Measurements from ENCODE around the gene FAM186B. TPM values are rescaled to one million over a fixed set of nuclear protein-coding genes. Genes with fewer than 3 reads are reported as not detected.

The FAM186B gene
- total and polyA plus RNA-seq, 2 experiments from 2014 or later: 0.17 to 0.69 TPM

DNA sequence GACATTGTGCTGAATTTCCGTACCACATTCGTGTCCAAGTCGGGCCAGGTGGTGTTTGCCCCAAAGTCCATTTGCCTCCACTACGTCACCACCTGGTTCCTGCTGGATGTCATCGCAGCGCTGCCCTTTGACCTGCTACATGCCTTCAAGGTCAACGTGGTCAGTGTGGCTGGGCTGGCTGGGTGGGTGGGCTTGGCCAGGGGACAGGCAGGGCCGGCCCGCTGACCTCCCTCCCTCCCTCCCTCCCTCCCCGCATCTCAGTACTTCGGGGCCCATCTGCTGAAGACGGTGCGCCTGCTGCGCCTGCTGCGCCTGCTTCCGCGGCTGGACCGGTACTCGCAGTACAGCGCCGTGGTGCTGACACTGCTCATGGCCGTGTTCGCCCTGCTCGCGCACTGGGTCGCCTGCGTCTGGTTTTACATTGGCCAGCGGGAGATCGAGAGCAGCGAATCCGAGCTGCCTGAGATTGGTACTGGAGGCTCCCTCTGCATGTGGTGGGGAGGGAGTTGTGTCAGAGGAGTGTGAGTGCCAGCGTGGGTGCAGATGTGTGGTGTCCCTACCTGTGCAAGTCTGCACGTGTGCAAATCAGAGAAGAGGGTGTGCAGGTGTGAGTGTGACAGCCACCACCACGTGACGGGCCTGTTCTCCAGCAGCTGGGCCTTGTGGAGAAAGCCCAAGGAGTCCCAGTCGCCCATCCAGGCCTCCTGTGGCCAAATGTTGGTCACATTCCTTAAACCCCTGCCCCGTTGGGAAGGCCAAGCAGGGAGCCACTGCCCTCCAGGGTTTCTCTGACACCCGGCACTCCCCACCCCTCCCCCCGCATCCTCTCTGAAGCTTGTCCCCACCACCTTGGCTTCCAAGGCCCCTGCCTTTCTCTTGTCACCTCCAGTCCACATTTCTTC lies 61.3 kb downstream of the FAM186B start:
- Histone ChIP-seq H3K36me3 (replicated peaks; ENCODE audit: insufficient read depth, low read depth) (no peaks in the 10 kb centered on the region), H3K27me3 (peaks cover 69% of the 10 kb centered on the region), H2AFZ (no peak overlapping the region), H3K9me3 (ENCODE audit: low read depth) (no peaks in the 10 kb centered on the region), H3K79me2 (no peaks in the 10 kb centered on the region), H4K20me1 (ENCODE audit: insufficient read depth, poor library complexity, severe bottlenecking) (no peaks in the 10 kb centered on the region), H3K4me2 (no peak overlapping the region), H3K9me2 (replicated peaks; ENCODE audit: insufficient read depth) (no peaks in the 10 kb centered on the region), H3K4me3 (no peak overlapping the region), H3K4me1 (ENCODE audit: insufficient read depth) (peaks cover 4% of the 10 kb centered on the region), H3K27ac (no peak overlapping the region)
- no peak for DNase-seq (ENCODE audit: low spot score)
- 19% methylated on average over 23 of the region's 39 CpGs for WGBS (ENCODE audit: low lambda C conversion rate, missing lambda C conversion rate)
- TF ChIP-seq EZH2 (IDR thresholded peaks at IDR 0.05; ENCODE audit: borderline replicate concordance): no peak
- TF ChIP-seq EZH2phosphoT487 (IDR thresholded peaks at IDR 0.05; ENCODE audit: low read depth, severe bottlenecking, unreplicated experiment): no peak
- TF ChIP-seq, protein P1, sequence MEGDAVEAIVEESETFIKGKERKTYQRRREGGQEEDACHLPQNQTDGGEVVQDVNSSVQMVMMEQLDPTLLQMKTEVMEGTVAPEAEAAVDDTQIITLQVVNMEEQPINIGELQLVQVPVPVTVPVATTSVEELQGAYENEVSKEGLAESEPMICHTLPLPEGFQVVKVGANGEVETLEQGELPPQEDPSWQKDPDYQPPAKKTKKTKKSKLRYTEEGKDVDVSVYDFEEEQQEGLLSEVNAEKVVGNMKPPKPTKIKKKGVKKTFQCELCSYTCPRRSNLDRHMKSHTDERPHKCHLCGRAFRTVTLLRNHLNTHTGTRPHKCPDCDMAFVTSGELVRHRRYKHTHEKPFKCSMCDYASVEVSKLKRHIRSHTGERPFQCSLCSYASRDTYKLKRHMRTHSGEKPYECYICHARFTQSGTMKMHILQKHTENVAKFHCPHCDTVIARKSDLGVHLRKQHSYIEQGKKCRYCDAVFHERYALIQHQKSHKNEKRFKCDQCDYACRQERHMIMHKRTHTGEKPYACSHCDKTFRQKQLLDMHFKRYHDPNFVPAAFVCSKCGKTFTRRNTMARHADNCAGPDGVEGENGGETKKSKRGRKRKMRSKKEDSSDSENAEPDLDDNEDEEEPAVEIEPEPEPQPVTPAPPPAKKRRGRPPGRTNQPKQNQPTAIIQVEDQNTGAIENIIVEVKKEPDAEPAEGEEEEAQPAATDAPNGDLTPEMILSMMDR (IDR thresholded peaks at IDR 0.05; ENCODE audit: poor library complexity): no peak

DNA sequence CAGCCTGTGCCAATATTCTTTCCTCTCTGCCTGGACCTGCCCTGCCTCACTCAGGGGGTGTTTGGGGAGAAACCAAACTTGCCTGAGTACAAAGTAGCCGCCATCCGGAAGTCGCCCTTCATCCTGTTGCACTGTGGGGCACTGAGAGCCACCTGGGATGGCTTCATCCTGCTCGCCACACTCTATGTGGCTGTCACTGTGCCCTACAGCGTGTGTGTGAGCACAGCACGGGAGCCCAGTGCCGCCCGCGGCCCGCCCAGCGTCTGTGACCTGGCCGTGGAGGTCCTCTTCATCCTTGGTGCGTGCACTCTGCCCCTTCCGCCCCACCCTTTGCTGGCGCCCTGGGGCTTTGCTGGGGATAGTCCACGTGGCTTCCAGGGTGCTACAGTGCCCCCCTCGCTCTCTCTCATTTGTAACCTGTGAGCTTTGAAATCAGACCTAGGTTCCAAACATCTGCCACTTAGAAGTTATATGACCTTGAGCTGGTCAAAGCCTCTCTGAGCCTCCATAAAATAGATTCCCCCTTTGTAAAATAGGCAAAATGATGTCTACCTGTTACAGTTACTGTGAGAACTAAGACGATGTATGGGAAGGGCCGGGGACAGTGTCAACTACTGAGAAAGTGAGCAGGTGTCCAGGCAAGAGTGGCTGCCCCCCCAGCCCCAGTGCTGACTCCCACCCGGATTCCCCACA lies 62.1 kb downstream of the FAM186B start:
- Histone ChIP-seq H3K27me3 (peaks cover 66% of the 10 kb centered on the region), H3K36me3 (replicated peaks; ENCODE audit: insufficient read depth, low read depth) (no peaks in the 10 kb centered on the region), H3K9me2 (replicated peaks; ENCODE audit: insufficient read depth) (no peaks in the 10 kb centered on the region), H3K9me3 (ENCODE audit: low read depth) (no peaks in the 10 kb centered on the region), H2AFZ (no peak overlapping the region), H3K79me2 (no peaks in the 10 kb centered on the region), H3K4me3 (no peak overlapping the region), H3K4me1 (ENCODE audit: insufficient read depth) (peaks cover 5% of the 10 kb centered on the region), H3K4me2 (no peak overlapping the region), H4K20me1 (ENCODE audit: insufficient read depth, poor library complexity, severe bottlenecking) (no peaks in the 10 kb centered on the region), H3K27ac (no peak overlapping the region)
- TF ChIP-seq, protein P1 (IDR thresholded peaks at IDR 0.05; ENCODE audit: poor library complexity): no peak
- TF ChIP-seq EZH2phosphoT487 (IDR thresholded peaks at IDR 0.05; ENCODE audit: low read depth, severe bottlenecking, unreplicated experiment) (no peak), EZH2 (IDR thresholded peaks at IDR 0.05; ENCODE audit: borderline replicate concordance) (no peak)
- DNase-seq (ENCODE audit: low spot score): no peak
- 76% methylated on average over 20 of the region's 20 CpGs for WGBS (ENCODE audit: low lambda C conversion rate, missing lambda C conversion rate)

DNA sequence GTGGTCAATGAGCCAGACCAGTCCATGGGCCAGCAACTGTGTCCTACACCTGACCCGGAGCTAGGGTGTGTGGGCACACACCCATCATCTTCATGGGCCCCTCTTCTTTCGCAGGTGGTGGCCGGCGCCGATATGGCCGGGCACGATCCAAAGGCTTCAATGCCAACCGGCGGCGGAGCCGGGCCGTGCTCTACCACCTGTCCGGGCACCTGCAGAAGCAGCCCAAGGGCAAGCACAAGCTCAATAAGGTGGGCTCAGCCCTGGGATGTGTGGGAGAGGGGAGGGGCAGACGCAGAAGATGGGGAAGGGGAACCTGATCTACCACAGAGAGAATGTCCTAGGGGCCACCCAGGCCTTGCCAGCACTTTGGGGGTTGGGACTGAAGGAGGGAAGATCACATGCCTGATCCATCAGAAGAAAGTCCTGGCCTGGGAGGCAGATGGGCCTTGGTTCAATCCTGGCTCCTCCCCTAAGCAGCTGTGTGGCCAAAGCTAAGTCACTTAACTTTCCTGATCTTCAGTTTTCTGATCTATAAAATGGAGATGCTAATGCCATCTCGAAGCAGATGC lies 62.8 kb downstream of the FAM186B start:
- no peaks in the 10 kb centered on the region for H4K20me1 ChIP-seq (ENCODE audit: insufficient read depth, poor library complexity, severe bottlenecking)
- WGBS (ENCODE audit: low lambda C conversion rate, missing lambda C conversion rate): 95% methylated on average over 15 of the region's 15 CpGs
- H2AFZ ChIP-seq: no peak overlapping the region
- H3K27ac ChIP-seq: no peak overlapping the region
- no peaks in the 10 kb centered on the region for H3K9me3 ChIP-seq (ENCODE audit: low read depth)
- peaks cover 68% of the 10 kb centered on the region for H3K27me3 ChIP-seq
- H3K4me3 ChIP-seq: no peak overlapping the region
- TF ChIP-seq EZH2 (IDR thresholded peaks at IDR 0.05; ENCODE audit: borderline replicate concordance) (no peak), EZH2phosphoT487 (IDR thresholded peaks at IDR 0.05; ENCODE audit: low read depth, severe bottlenecking, unreplicated experiment) (no peak)
- DNase-seq (ENCODE audit: low spot score): no peak
- H3K4me1 ChIP-seq (ENCODE audit: insufficient read depth): peaks cover 10% of the 10 kb centered on the region
- no peak overlapping the region for H3K4me2 ChIP-seq
- no peaks in the 10 kb centered on the region for H3K79me2 ChIP-seq
- H3K36me3 ChIP-seq (replicated peaks; ENCODE audit: insufficient read depth, low read depth): no peaks in the 10 kb centered on the region
- no peaks in the 10 kb centered on the region for H3K9me2 ChIP-seq (replicated peaks; ENCODE audit: insufficient read depth)

All from hepatocyte (in vitro differentiated cells).